ENCODE data around the gene GALM. TPM values are rescaled to one million over a fixed set of nuclear protein-coding genes. Genes with fewer than 3 reads are reported as not detected.

Gene GALM
- total and polyA plus RNA-seq, 2 of the 8 experiments (the other 6 are each of a cell fraction or from before 2014, with no cell fraction given): 9.9 to 13.1 TPM

DNA sequence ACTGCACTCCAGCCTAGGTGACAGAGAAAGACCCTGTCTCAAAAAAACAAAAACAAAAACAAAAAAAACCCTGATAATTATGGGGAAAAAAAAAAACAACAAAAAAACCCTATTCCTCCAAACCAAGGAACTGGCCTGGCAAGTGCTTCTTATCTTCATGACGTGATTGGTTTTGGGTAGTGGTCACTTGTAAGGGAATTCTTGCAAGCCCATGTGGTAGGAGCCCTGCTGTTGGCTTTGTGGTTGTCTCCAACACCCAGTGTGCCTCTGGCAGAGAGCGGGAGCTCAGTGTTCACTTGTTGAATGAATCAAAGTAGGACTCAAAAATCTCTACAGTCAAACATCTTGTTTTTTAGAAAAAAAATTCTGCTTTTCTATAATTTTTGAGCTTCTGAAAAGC, 6.0 kb downstream of the GALM start:
- H3K9me3 ChIP-seq (ENCODE audit: insufficient read depth in 2 of 2, low read depth in 1 of 2, low read length in 1 of 2): no peaks in the 10 kb centered on the region
- H3K4me3 ChIP-seq (ENCODE audit: extremely low read depth in 1 of 4, insufficient read depth in 2 of 4, low read depth in 3 of 4, low read length in 4 of 4): no peak overlapping the region
- H4K20me1 ChIP-seq (replicated peaks in 1 of 2; ENCODE audit: control insufficient read depth in 1 of 2, insufficient read depth in 2 of 2, low read length in 2 of 2): no peaks in the 10 kb centered on the region
- no peaks in the 10 kb centered on the region for H3K23me2 ChIP-seq (ENCODE audit: low read depth, low read length)
- ChIA-PET CTCF (ENCODE audit: partially characterized antibody) (interaction anchor here (0.7 to 1.8 kb wide), 7 partner anchors 12 to 90 kb away, joined by 3 to 6 read pairs (median 4); no protein-coding TSS in a partner anchor), POLR2A (ENCODE audit: partially characterized antibody) (interaction anchor here (2.4 to 2.8 kb wide), 2 partner anchors 70 to 79 kb away, joined by 10 to 15 read pairs; partner anchors contain the start of genes HNRNPLL and SRSF7)
- H3K4me1 ChIP-seq (replicated peaks in 1 of 4; ENCODE audit: control insufficient read depth in 3 of 4, insufficient read depth in 4 of 4, low read length in 3 of 4): peaks cover 0 to 8% (median 0%) of the 10 kb centered on the region in 4 experiments; a peak in 2 of 7 replicates
- H2BK120ac ChIP-seq (replicated peaks; ENCODE audit: low read depth, low read length): no peak overlapping the region
- no peak overlapping the region for H3K56ac ChIP-seq (replicated peaks; ENCODE audit: insufficient read length, low read depth, low read length)
- H2AK5ac ChIP-seq (ENCODE audit: low read depth, low read length): no peak overlapping the region
- H3K79me1 ChIP-seq (ENCODE audit: low read depth, low read length): no peaks in the 10 kb centered on the region; the same call in 1 of the 2 replicates
- H3K36me3 ChIP-seq (ENCODE audit: control insufficient read depth in 2 of 4, insufficient read depth in 4 of 4, low read length in 3 of 4): 0 out of 8 replicates have a peak, but pooled peaks cover 0 to 4% (median 2%) of the 10 kb centered on the region in 4 experiments
- no peak overlapping the region for H3K27ac ChIP-seq (ENCODE audit: low read depth, low read length)
- no peak overlapping the region for H2BK12ac ChIP-seq (ENCODE audit: low read depth, low read length)
- FAIRE-seq: no peak
- H3K23ac ChIP-seq (ENCODE audit: insufficient read length): no peak overlapping the region
- no peak overlapping the region for H3K14ac ChIP-seq (ENCODE audit: insufficient read length)
- H2BK20ac ChIP-seq (ENCODE audit: low read length): no peak overlapping the region
- H2AFZ ChIP-seq (ENCODE audit: low read length): no peak overlapping the region
- H3K4me2 ChIP-seq (ENCODE audit: insufficient read depth in 1 of 2, low read depth in 2 of 2, low read length in 2 of 2): no peak overlapping the region
- H4K91ac ChIP-seq (replicated peaks; ENCODE audit: insufficient read length, low read length): no peak overlapping the region
- no peak overlapping the region for H3K18ac ChIP-seq (ENCODE audit: extremely low read depth, low read length)
- no peak overlapping the region for H2BK15ac ChIP-seq (ENCODE audit: low read length)
- H3K9ac ChIP-seq (replicated peaks in 1 of 4; ENCODE audit: extremely low read depth in 1 of 4, low read depth in 3 of 4, low read length in 3 of 4): no peak overlapping the region
- H4K5ac ChIP-seq (ENCODE audit: insufficient read length, low read depth, low read length): no peak overlapping the region
- no peak overlapping the region for H4K8ac ChIP-seq (ENCODE audit: extremely low read depth, insufficient read depth, low read length)
- no peak for DNase-seq (ENCODE audit: low read depth in 1 of 2, low spot score in 2 of 2)
- H2BK5ac ChIP-seq (ENCODE audit: low read depth, low read length): no peak overlapping the region
- WGBS, 2 experiments (ENCODE audit: extremely low coverage in 1 of 2, insufficient coverage in 1 of 2, insufficient read length in 1 of 2, insufficient replicate concordance in 2 of 2, low coverage in 1 of 2, low lambda C conversion rate in 2 of 2, missing lambda C conversion rate in 1 of 2): 88% methylated on average over 2 of the region's 2 CpGs; no CpG with 5 or more reads in 1 of the 2 experiments
- no peak overlapping the region for H3K4ac ChIP-seq (replicated peaks; ENCODE audit: insufficient read length, low read depth, low read length)
- H3K27me3 ChIP-seq (replicated peaks in 1 of 4; ENCODE audit: control insufficient read depth in 3 of 4, extremely low read depth in 1 of 4, insufficient read depth in 3 of 4, low read length in 3 of 4): no peaks in the 10 kb centered on the region
- H3K79me2 ChIP-seq (ENCODE audit: control insufficient read depth in 1 of 2, insufficient read depth in 2 of 2, low read length in 2 of 2): no peaks in the 10 kb centered on the region
- TF ChIP-seq EGR1 (IDR thresholded peaks at IDR 0.05; ENCODE audit: borderline replicate concordance, low read depth, low read length) (no peak), POLR2AphosphoS5 (IDR thresholded peaks at IDR 0.05; ENCODE audit: low read depth, low read length) (no peak), TAF1 (IDR thresholded peaks at IDR 0.05; ENCODE audit: low read depth, low read length) (no peak), JUND (IDR thresholded peaks at IDR 0.05; ENCODE audit: low read length) (no peak), GABPA (IDR thresholded peaks at IDR 0.05; ENCODE audit: borderline replicate concordance, insufficient read depth, low read length) (no peak), EZH2 (IDR thresholded peaks at IDR 0.05; ENCODE audit: low read depth, low read length, severe bottlenecking) (no peak), BACH1 (IDR thresholded peaks at IDR 0.05; ENCODE audit: low read length) (no peak), CTCF (IDR thresholded peaks at IDR 0.05; ENCODE audit: control extremely low read depth in 1 of 3, insufficient read depth in 1 of 3, low read depth in 1 of 3, low read length in 3 of 3) (no peak), RAD21 (IDR thresholded peaks at IDR 0.05 in 1 of 2, conservative IDR thresholded peaks at IDR 0.05 in 1 of 2; ENCODE audit: low read depth in 2 of 2, low read length in 2 of 2) (no peak), SP4 (IDR thresholded peaks at IDR 0.05; ENCODE audit: low read length) (no peak), RFX5 (IDR thresholded peaks at IDR 0.05; ENCODE audit: borderline replicate concordance, low read depth, low read length) (no peak), MAFK (IDR thresholded peaks at IDR 0.05; ENCODE audit: low read depth, low read length) (no peak)
